OCI-LY7 (cell line): ENCODE measurements around the gene ZNF503. TPM values are rescaled to one million over a fixed set of nuclear protein-coding genes. Genes with fewer than 3 reads are reported as not detected.

Experiments
- BruUV-seq: library from RNA; stranded (reverse); fragments of 400-500 nt; replicated peaks from 2 replicates; lab custom pipeline; 2021; lab: Mats Ljungman, UMichigan
- CTCF ChIA-PET: fragments of 300-600 bp; sonication (Branson Sonifier 250); formaldehyde crosslinking; loops from one replicate; lab custom pipeline; 2022; ENCODE audit warnings: antibody characterized with exemption; ENCODE audit not compliant: unreplicated experiment; lab: Charles Lee
- POLR2A ChIA-PET: fragments of 300-600 bp; sonication (Branson Sonifier 250); formaldehyde crosslinking; loops from one replicate; lab custom pipeline; 2022; ENCODE audit warnings: antibody characterized with exemption; lab: Charles Lee
- DNase-seq: peaks from one replicate; pipeline ENCODE4 v3.0.0-alpha.2; 2015; ENCODE audit warnings: low spot score
- H2AFZ ChIP-seq: fragments of 200-600 bp; sonication (generic), shearing (Covaris generic); 2 replicates; pipeline ENCODE4 v1.6.1; 2014; ENCODE audit warnings: mild to moderate bottlenecking, antibody characterized with exemption, low read length, moderate library complexity
- H3K27ac ChIP-seq: fragments of 200-600 bp; sonication (generic); 2 replicates; pipeline ENCODE4 v1.5.1; 2014; ENCODE audit warnings: mixed run types, low read depth, mild to moderate bottlenecking, moderate library complexity, low read length, inconsistent platforms; ENCODE audit not compliant: poor library complexity, severe bottlenecking
- H3K36me3 ChIP-seq: fragments of 200-600 bp; sonication (generic); 2 replicates; pipeline ENCODE4 v1.6.1; 2014; ENCODE audit warnings: mild to moderate bottlenecking, antibody characterized with exemption, low read length, moderate library complexity, mixed read lengths; ENCODE audit not compliant: insufficient read depth
- H3K4me1 ChIP-seq: fragments of 200-600 bp; sonication (generic); 2 replicates; pipeline ENCODE4 v1.5.1; 2014; ENCODE audit warnings: mild to moderate bottlenecking, low read length; ENCODE audit not compliant: insufficient read depth, poor library complexity, severe bottlenecking
- H3K4me2 ChIP-seq: fragments of 200-600 bp; sonication (generic); 2 replicates; pipeline ENCODE4 v1.6.1; 2014; ENCODE audit warnings: mild to moderate bottlenecking, low read length
- H3K4me3 ChIP-seq: fragments of 200-600 bp; sonication (generic); 2 replicates; pipeline ENCODE4 v1.5.1; 2014; ENCODE audit warnings: mild to moderate bottlenecking, low read depth, low read length; ENCODE audit not compliant: poor library complexity, severe bottlenecking
- H3K79me2 ChIP-seq: fragments of 200-600 bp; sonication (generic); 2 replicates; pipeline ENCODE4 v1.6.1; 2016; ENCODE audit warnings: low read depth, mild to moderate bottlenecking, low read length, moderate library complexity, mixed read lengths; ENCODE audit not compliant: insufficient read depth
- H3K9me2 ChIP-seq: fragments of 200-600 bp; sonication (generic); 2 replicates; pipeline ENCODE4 v1.6.1; 2016; ENCODE audit warnings: mild to moderate bottlenecking, low read length, mixed read lengths; ENCODE audit not compliant: insufficient read depth
- H3K9me3 ChIP-seq: fragments of 200-600 bp; sonication (generic); 2 replicates; pipeline ENCODE4 v1.6.1; 2014; ENCODE audit warnings: mild to moderate bottlenecking, mixed run types, low read length, mixed read lengths
- H4K20me1 ChIP-seq: fragments of 200-600 bp; sonication (generic); 2 replicates; pipeline ENCODE4 v1.6.1; 2014; ENCODE audit warnings: mild to moderate bottlenecking, antibody characterized with exemption, low read length, moderate library complexity, mixed read lengths; ENCODE audit not compliant: insufficient read depth
- CTCF ChIP-seq: fragments of 200-600 bp; sonication (generic); conservative IDR thresholded peaks from 2 replicates; pipeline ENCODE4 v1.5.1; 2014; ENCODE audit warnings: mild to moderate bottlenecking, antibody characterized with exemption, low read length, moderate library complexity, mixed read lengths
- EZH2phosphoT487 ChIP-seq: fragments of 200-600 bp; sonication (generic); IDR thresholded peaks from 2 replicates; pipeline ENCODE4 v1.6.1; 2018; ENCODE audit warnings: low read depth, borderline replicate concordance, mild to moderate bottlenecking, mixed run types, antibody characterized with exemption, low read length, moderate library complexity, mixed read lengths
- intact Hi-C: fragments of 100-400 bp; cut with micrococcal nuclease; formaldehyde crosslinking; loops from one replicate; pipeline ENCODE4 v1.10.0; 2022; ENCODE audit not compliant: unreplicated experiment
- total RNA-seq, 2 experiments: library from RNA; depleted of rRNA in 1 of 2; stranded (reverse); fragments of >200 nt in 1 of 2; shearing (Covaris generic) in 1 of 2; gene quantifications; 2 replicates each; pipeline ENCODE4 v1.2.3, GENCODE V29; 2014 to 2022

ZNF503 gene
- total RNA-seq, 2 experiments from 2014 or later: not detected

GRCh38 chr10:75400163-75400770, 1.3 kb downstream of the ZNF503 start:
- POLR2A ChIA-PET: no interaction called here
- no peak overlapping the region for H3K27ac ChIP-seq
- no peaks in the 10 kb centered on the region for H4K20me1 ChIP-seq
- CTCF ChIA-PET: no interaction called here
- H3K9me3 ChIP-seq: no peaks in the 10 kb centered on the region
- H3K9me2 ChIP-seq: no peaks in the 10 kb centered on the region
- H2AFZ ChIP-seq: no peak overlapping the region
- H3K36me3 ChIP-seq: no peaks in the 10 kb centered on the region
- no peak overlapping the region for H3K4me3 ChIP-seq
- TF ChIP-seq CTCF: no peak
- no peak for TF ChIP-seq EZH2phosphoT487
- intact Hi-C loops: no loop called here
- H3K4me1 ChIP-seq: no peaks in the 10 kb centered on the region
- H3K4me2 ChIP-seq: no peak overlapping the region
- no peaks in the 10 kb centered on the region for H3K79me2 ChIP-seq
- no peak for DNase-seq
- BruUV-seq: no TSS peak

GRCh38 chr10:75399461-75400162, 2.0 kb downstream of the ZNF503 start:
- BruUV-seq: no TSS peak
- intact Hi-C loops: no loop called here

More at GRCh38 chr10:75399461-75400162, 2.0 kb downstream of the ZNF503 start:
- Histone ChIP-seq H3K9me3 (no peaks in the 10 kb centered on the region), H4K20me1 (no peaks in the 10 kb centered on the region), H3K4me1 (no peaks in the 10 kb centered on the region), H2AFZ (no peak overlapping the region), H3K79me2 (no peaks in the 10 kb centered on the region), H3K36me3 (no peaks in the 10 kb centered on the region), H3K27ac (no peak overlapping the region), H3K4me3 (no peak overlapping the region), H3K4me2 (no peak overlapping the region), H3K9me2 (no peaks in the 10 kb centered on the region)
- POLR2A ChIA-PET: no interaction called here
- DNase-seq: no peak
- CTCF ChIA-PET: no interaction called here
- TF ChIP-seq EZH2phosphoT487 (no peak), CTCF (no peak)
